ENCODE data around the gene ZNF239. TPM values are rescaled to one million over a fixed set of nuclear protein-coding genes. Genes with fewer than 3 reads are reported as not detected.
"Not testable (repeated sequence)": the region's sequence is repeated elsewhere in the genome, so short reads cannot be mapped to it uniquely, and the experiment has no call there.

The ZNF239 gene
- total and polyA plus RNA-seq, 2 donors (not counting 3 experiments of a cell fraction or from before 2014, with no cell fraction given) = 0.30 to 0.51 TPM

DNA sequence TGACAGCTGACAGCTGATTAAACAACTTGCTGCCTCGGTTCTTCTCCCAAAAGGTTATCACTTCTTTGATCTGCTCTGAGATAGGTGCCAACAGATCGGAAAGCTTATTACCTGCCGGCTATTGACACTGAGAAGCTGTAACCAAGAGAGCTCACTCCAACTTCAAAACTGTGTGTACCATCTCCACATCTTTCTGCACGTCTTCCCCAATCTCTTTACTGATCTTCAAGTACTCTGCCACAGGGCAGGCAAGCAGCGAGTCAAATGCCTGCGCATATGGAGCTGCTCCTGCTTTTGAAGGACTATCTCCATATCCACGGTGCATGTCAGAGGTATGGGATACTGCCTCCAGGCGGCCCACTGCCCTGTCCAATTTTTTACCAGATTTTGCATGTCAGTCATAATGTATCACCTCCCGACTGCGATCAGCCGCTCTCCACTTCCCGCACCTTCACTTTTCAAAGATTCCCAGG, 31.5 kb upstream of the ZNF239 start:
- no peak overlapping the region for H3K9ac ChIP-seq (replicated peaks; ENCODE audit: extremely low read depth, insufficient read depth, low read length)
- no peaks in the 10 kb centered on the region for H4K20me1 ChIP-seq (replicated peaks; ENCODE audit: control insufficient read depth, extremely low read depth, insufficient read depth, low read length)
- H3K4me3 ChIP-seq (replicated peaks in 1 of 3; ENCODE audit: insufficient read depth in 1 of 3, low read depth in 1 of 3, low read length in 3 of 3) = no peak overlapping the region
- no peaks in the 10 kb centered on the region for H3K79me2 ChIP-seq (ENCODE audit: control insufficient read depth, insufficient read depth, low read length)
- H3K9me3 ChIP-seq (replicated peaks; ENCODE audit: control insufficient read depth, insufficient read depth, low read length) = no peaks in the 10 kb centered on the region
- H3K27me3 ChIP-seq (ENCODE audit: control insufficient read depth in 2 of 2, insufficient read depth in 2 of 2, low read length in 2 of 2) = no peaks in the 10 kb centered on the region
- no peak overlapping the region for H3K4me2 ChIP-seq (ENCODE audit: insufficient read depth, low read length)
- no peak for DNase-seq (ENCODE audit: low read depth, low spot score)
- POLR2A ChIA-PET = no interaction called here
- FAIRE-seq = no peak
- no peak overlapping the region for H3K27ac ChIP-seq (ENCODE audit: insufficient read depth, low read depth, low read length)
- TF ChIP-seq MYC (IDR thresholded peaks at IDR 0.05; ENCODE audit: low read depth, low read length) (no peak), POLR2A (IDR thresholded peaks at IDR 0.05; ENCODE audit: low read depth, low read length) (no peak), POLR2AphosphoS5 (IDR thresholded peaks at IDR 0.05; ENCODE audit: insufficient read depth, low read depth, low read length) (no peak), CTCF (IDR thresholded peaks at IDR 0.05; ENCODE audit: extremely low read depth in 1 of 2, insufficient read depth in 1 of 2, low read depth in 1 of 2, low read length in 2 of 2) (no peak), EZH2 (IDR thresholded peaks at IDR 0.05; ENCODE audit: borderline replicate concordance, low read depth, low read length, severe bottlenecking) (no peak), JUN (IDR thresholded peaks at IDR 0.05; ENCODE audit: borderline replicate concordance, insufficient read depth, insufficient read length, low read depth) (no peak), FOS (IDR thresholded peaks at IDR 0.05; ENCODE audit: borderline replicate concordance, insufficient read depth, low read length) (no peak), GATA2 (IDR thresholded peaks at IDR 0.05; ENCODE audit: insufficient read depth, insufficient read length, low read depth, low read length) (no peak)
- TF ChIP-seq, protein P1, sequence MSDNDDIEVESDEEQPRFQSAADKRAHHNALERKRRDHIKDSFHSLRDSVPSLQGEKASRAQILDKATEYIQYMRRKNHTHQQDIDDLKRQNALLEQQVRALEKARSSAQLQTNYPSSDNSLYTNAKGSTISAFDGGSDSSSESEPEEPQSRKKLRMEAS (IDR thresholded peaks at IDR 0.05; ENCODE audit: insufficient read depth, insufficient read length) = no peak
- BruUV-seq (replicated peaks) = no TSS peak
- intact Hi-C loops (cut with micrococcal nuclease) (loop anchor here (1.0 to 5.0 kb wide), 2 partner anchors 34 to 42 kb away; partner anchors contain the start of genes ZNF239 and ZNF32), dilution Hi-C loops (cut with MboI; ENCODE audit: extremely low pct_ligation_motif_present, low sequenced_read_pairs) (no loop called here)
- no peaks in the 10 kb centered on the region for H3K36me3 ChIP-seq (ENCODE audit: control insufficient read depth in 2 of 2, extremely low read depth in 1 of 2, insufficient read depth in 2 of 2, low read length in 2 of 2)
- no peaks in the 10 kb centered on the region for H3K4me1 ChIP-seq (ENCODE audit: control insufficient read depth, extremely low read depth, insufficient read depth, low read length)
- CTCF ChIA-PET = interaction anchor here (1.0 kb wide), 1 partner anchor 11 kb away, joined by 3 read pairs; no protein-coding TSS in a partner anchor
- no peaks in the 10 kb centered on the region for H3K9me1 ChIP-seq (replicated peaks; ENCODE audit: control insufficient read depth, extremely low read depth, insufficient read depth, low read length)
- H2AFZ ChIP-seq (ENCODE audit: low read depth, low read length) = no peak overlapping the region

DNA sequence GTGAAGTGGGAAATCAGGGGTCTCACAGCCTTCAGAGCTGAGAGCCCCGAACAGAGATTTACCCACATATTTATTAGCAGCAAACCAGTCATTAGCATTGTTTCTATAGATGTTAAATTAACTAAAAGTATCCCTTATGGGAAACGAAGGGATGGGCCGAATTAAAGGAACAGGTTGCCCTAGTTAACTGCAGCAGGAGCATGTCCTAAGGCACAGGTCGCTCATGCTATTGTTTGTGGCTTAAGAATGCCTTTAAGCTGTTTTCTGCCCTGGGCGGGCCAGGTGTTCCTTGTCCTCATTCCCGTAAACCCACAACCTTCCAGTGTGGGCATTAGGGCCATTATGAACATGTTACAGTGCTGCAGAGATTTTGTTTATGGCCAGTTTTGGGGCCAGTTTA, 27.2 kb upstream of the ZNF239 start:
- H3K9me3 ChIP-seq (replicated peaks; ENCODE audit: control insufficient read depth, insufficient read depth, low read length); H4K20me1 ChIP-seq (replicated peaks; ENCODE audit: control insufficient read depth, extremely low read depth, insufficient read depth, low read length); H3K27ac ChIP-seq (ENCODE audit: insufficient read depth, low read depth, low read length); POLR2A ChIA-PET; FAIRE-seq; DNase-seq (ENCODE audit: low read depth, low spot score); H3K27me3 ChIP-seq (ENCODE audit: control insufficient read depth in 2 of 2, insufficient read depth in 2 of 2, low read length in 2 of 2); intact Hi-C loops (cut with micrococcal nuclease); BruUV-seq (replicated peaks); H3K4me3 ChIP-seq (replicated peaks in 1 of 3; ENCODE audit: insufficient read depth in 1 of 3, low read depth in 1 of 3, low read length in 3 of 3); H3K4me2 ChIP-seq (ENCODE audit: insufficient read depth, low read length); CTCF ChIA-PET; H2AFZ ChIP-seq (ENCODE audit: low read depth, low read length); H3K4me1 ChIP-seq (ENCODE audit: control insufficient read depth, extremely low read depth, insufficient read depth, low read length); H3K9me1 ChIP-seq (replicated peaks; ENCODE audit: control insufficient read depth, extremely low read depth, insufficient read depth, low read length); H3K79me2 ChIP-seq (ENCODE audit: control insufficient read depth, insufficient read depth, low read length); dilution Hi-C loops (cut with MboI; ENCODE audit: extremely low pct_ligation_motif_present, low sequenced_read_pairs); H3K36me3 ChIP-seq (ENCODE audit: control insufficient read depth in 2 of 2, extremely low read depth in 1 of 2, insufficient read depth in 2 of 2, low read length in 2 of 2); H3K9ac ChIP-seq (replicated peaks; ENCODE audit: extremely low read depth, insufficient read depth, low read length): not testable (repeated sequence)
